Stimulated activated CD4-positive, alpha-beta T cell treated with anti-CD3 and anti-CD28 coated beads, Interleukin-12 subunit alpha, Interleukin-12 subunit beta, amount 100 ng/mL, for 24 hours (primary cell): ENCODE results near the gene PFN2.

Experiments
- DNase-seq, 2 experiments: peaks; one replicate each; pipeline ENCODE4 v3.0.0-alpha.2; 2020; ENCODE audit warnings: low read depth in 2 of 2

PFN2 gene

GRCh38 chr3:149917124-149917667, 53.5 kb downstream of the PFN2 start:
- DNase-seq = no peak
